Ishikawa (cell line): ENCODE measurements around the gene MAP3K21.

Source experiments
- CEBPB ChIP-seq: IDR thresholded peaks from 2 replicates; pipeline ENCODE4 v1.6.1; 2012
- CREB1 ChIP-seq: IDR thresholded peaks from 2 replicates; pipeline ENCODE4 v1.6.1; 2012; ENCODE audit warnings: low read depth
- EGR1 ChIP-seq: IDR thresholded peaks from 2 replicates; pipeline ENCODE4 v1.6.1; 2012
- EP300 ChIP-seq: IDR thresholded peaks from 2 replicates; pipeline ENCODE4 v1.6.1; 2012; ENCODE audit warnings: borderline replicate concordance
- FOXM1 ChIP-seq: IDR thresholded peaks from 2 replicates; pipeline ENCODE4 v1.6.1; 2012; ENCODE audit warnings: low read depth, borderline replicate concordance
- MAX ChIP-seq: IDR thresholded peaks from 2 replicates; pipeline ENCODE4 v1.6.1; 2012
- NFIC ChIP-seq: IDR thresholded peaks from 2 replicates; pipeline ENCODE4 v1.6.1; 2012
- RAD21 ChIP-seq: IDR thresholded peaks from 2 replicates; pipeline ENCODE4 v1.6.1; 2012; ENCODE audit warnings: low read depth
- TAF1 ChIP-seq: IDR thresholded peaks from 2 replicates; pipeline ENCODE4 v1.6.1; 2012; ENCODE audit warnings: low read depth, mild to moderate bottlenecking
- TCF12 ChIP-seq: IDR thresholded peaks from 2 replicates; pipeline ENCODE4 v1.6.1; 2012; ENCODE audit warnings: low read depth
- TEAD4 ChIP-seq: IDR thresholded peaks from 2 replicates; pipeline ENCODE4 v1.6.1; 2012
- USF1 ChIP-seq: IDR thresholded peaks from 2 replicates; pipeline ENCODE4 v1.6.1; 2012
- YY1 ChIP-seq: IDR thresholded peaks from 2 replicates; pipeline ENCODE4 v1.6.1; 2012; ENCODE audit warnings: low read depth
- ZBTB7A ChIP-seq: IDR thresholded peaks from 2 replicates; pipeline ENCODE4 v1.6.1; 2012; ENCODE audit warnings: low read depth
- TF ChIP-seq, protein P1 (sequence below): IDR thresholded peaks from 2 replicates; pipeline ENCODE4 v1.6.1; 2012; ENCODE audit warnings: low read depth, mild to moderate bottlenecking

Gene MAP3K21

DNA sequence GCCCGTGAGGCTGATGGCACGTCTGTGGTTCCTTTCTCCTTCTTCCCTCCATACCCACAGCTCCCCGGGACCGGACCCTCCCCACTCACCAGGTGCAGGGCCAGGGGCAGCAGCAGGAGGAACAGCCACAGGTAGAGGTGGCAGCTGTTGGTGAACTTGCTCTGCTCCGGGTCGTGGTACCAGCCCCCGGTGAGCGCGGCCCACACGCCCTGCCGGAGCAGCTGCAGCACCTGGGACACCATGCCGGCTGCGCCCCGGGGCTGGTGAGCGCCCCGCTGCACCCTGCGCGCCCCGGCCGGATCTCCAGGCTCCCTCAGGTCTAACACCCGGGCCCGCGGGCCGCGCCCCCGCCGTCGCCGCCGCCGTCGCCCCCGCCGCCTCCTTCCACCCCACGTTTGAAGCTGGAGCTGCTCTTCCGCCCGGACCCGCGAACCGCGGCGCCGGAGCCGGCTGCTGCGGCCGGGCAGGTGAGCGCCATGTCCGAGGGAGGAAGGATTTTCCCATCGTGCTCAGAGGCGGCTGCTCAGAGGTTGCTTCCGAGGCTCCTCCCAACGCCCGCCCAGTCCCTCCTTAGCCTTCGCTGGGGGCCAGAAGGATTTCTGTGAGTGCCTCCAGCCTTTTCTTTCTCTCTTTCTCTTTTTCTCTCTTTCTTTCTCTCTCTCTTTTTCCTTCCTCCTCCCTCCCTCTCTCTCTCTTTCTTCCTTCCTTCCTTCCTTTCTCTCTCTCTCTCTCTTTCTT, 32.1 kb upstream of the MAP3K21 start, which contains the start of gene PCNX2:
Gene PCNX2 (minus strand): TSS at position 489 of the 738 bp plus-strand sequence. CDS start 247 bp downstream, at position 242.
- TF ChIP-seq ZBTB7A (no peak), USF1 (no peak), TAF1 (peak; percentile 69; the same call in 1 of the 2 replicates), EGR1 (no peak), CREB1 (no peak), TCF12 (no peak), RAD21 (no peak), CEBPB (no peak), YY1 (peak; percentile 91)

- TF ChIP-seq TEAD4 (no peak), CEBPB (no peak), ZBTB7A (no peak)
Measured at GRCh38 chr1:233295975-233296322, 31.6 kb upstream of the MAP3K21 start.

- TF ChIP-seq EGR1 (no peak), USF1 (no peak), TCF12 (no peak)
Measured at GRCh38 chr1:233299450-233299849, 28.1 kb upstream of the MAP3K21 start.

DNA sequence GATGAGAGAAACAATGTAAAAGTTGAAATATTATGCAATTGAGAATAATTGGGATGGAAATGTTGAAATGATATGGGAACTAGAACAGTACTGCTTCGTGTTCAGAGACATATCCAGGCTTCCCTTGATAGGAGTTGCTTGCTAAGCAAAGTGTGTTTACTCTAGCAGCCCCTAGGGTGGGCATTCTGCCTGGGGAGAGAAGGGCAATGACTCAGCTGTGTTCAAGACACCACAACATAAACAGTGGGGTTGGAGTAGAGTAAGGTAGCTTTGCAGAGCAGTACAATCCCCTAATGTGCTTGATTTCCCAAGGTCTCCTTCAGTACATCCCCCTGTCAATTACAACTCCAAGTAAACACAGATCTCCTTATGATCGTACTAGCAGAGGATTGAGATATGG, 27.2 kb upstream of the MAP3K21 start:
- TF ChIP-seq TEAD4 (no peak), ZBTB7A (no peak), MAX (no peak), NFIC (no peak), RAD21 (no peak), EP300 (no peak), CEBPB (no peak), TCF12 (no peak), USF1 (no peak), FOXM1 (no peak), CREB1 (no peak), TAF1 (no peak), EGR1 (no peak), YY1 (no peak)
- TF ChIP-seq, protein P1, sequence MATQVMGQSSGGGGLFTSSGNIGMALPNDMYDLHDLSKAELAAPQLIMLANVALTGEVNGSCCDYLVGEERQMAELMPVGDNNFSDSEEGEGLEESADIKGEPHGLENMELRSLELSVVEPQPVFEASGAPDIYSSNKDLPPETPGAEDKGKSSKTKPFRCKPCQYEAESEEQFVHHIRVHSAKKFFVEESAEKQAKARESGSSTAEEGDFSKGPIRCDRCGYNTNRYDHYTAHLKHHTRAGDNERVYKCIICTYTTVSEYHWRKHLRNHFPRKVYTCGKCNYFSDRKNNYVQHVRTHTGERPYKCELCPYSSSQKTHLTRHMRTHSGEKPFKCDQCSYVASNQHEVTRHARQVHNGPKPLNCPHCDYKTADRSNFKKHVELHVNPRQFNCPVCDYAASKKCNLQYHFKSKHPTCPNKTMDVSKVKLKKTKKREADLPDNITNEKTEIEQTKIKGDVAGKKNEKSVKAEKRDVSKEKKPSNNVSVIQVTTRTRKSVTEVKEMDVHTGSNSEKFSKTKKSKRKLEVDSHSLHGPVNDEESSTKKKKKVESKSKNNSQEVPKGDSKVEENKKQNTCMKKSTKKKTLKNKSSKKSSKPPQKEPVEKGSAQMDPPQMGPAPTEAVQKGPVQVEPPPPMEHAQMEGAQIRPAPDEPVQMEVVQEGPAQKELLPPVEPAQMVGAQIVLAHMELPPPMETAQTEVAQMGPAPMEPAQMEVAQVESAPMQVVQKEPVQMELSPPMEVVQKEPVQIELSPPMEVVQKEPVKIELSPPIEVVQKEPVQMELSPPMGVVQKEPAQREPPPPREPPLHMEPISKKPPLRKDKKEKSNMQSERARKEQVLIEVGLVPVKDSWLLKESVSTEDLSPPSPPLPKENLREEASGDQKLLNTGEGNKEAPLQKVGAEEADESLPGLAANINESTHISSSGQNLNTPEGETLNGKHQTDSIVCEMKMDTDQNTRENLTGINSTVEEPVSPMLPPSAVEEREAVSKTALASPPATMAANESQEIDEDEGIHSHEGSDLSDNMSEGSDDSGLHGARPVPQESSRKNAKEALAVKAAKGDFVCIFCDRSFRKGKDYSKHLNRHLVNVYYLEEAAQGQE: no peak

- TF ChIP-seq RAD21: peak; percentile 87
- TF ChIP-seq, protein P1: no peak
Measured at GRCh38 chr1:233304489-233305102, 22.9 kb upstream of the MAP3K21 start.

DNA sequence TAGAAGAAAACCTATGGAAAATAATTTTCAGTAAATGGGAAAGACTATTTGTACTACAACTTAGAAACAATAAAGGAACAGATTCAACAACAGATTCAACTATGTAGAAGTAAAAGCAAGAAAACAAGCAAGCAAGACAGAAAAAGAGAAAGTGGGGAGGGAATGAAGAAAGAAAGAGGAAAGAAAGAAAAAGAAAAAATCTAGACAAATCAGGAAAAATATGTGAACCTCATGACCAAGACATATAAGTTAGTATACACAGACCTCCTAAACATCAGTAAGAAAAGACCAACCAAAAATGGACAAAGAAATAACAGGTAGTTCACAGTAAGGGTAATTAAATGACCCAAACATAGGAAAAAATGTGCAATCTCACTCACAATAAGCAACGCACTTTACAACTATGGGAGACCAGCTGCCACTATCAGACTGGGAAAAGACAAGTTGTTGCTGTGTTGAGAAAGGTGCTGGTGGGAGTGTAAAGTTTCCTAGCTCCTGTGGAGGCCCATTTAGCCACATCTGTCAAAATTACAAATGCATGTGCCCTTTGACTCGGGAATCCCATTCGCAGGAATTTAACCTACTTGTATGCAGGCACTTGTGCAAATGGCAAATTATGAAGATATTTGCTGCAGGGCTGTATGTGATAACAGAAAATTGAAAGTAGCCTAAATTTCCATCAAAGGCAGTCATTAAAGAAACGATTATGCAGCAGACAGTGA, 13.9 kb upstream of the MAP3K21 start:
- TF ChIP-seq CEBPB: no peak
- TF ChIP-seq YY1: no peak
- no peak for TF ChIP-seq TAF1
- no peak for TF ChIP-seq TCF12
- no peak for TF ChIP-seq FOXM1
- no peak for TF ChIP-seq TEAD4
- TF ChIP-seq ZBTB7A: no peak
- TF ChIP-seq, protein P1: no peak
- TF ChIP-seq EP300: no peak
- TF ChIP-seq NFIC: no peak
- no peak for TF ChIP-seq RAD21
